GM18498 (cell line): ENCODE data around the gene MRAS.
"Not testable (repeated sequence)": the region's sequence is repeated elsewhere in the genome, so short reads cannot be mapped to it uniquely, and the experiment has no call there.

Experiments used
- ATAC-seq: cut with Tn5 transposase; IDR thresholded peaks from one replicate; pipeline ENCODE4 v1.9.1; 2021; ENCODE audit warnings: mild to moderate bottlenecking, moderate library complexity; ENCODE audit not compliant: unreplicated experiment

The MRAS gene

DNA sequence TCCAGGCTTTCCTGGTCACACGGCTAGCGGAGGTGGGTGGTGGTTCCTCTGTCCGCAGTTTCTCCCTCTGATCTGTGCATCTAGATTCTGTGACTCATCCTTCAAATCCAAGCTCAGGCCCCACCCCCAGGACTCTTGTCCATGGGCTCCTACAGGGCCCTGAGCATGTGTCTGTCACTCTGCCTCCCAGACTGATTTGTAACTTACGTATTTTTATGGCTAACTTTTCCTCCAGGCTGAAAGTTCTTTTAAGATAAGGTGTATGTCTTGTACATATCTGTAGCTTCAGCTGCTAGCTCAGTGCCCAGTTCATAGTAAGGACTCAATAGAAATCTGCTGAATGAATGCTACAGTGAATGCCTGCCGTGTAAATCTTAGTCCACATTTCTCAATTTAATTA lies 94.1 kb downstream of the MRAS start:
- ATAC-seq = no peak

DNA sequence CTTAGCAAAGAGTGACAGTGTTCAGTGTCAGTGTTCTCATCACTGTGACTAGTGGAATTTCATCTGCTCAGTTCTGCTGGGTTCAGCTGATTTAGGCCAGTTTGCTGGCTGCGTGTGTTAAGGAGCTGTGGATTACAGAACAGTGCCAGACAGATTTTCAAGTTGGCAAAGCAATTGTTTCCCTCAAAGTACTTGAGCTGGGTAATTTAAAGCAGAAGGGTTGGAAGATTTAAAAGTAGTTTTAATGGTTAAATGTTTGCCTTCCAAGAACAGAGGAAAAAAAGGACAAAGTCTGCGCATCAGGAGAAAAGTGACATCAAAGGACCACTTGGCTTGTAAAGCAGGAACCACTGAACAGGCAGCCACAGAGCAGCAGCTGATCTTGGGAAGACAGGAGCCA lies 94.7 kb downstream of the MRAS start:
- ATAC-seq = no peak

DNA sequence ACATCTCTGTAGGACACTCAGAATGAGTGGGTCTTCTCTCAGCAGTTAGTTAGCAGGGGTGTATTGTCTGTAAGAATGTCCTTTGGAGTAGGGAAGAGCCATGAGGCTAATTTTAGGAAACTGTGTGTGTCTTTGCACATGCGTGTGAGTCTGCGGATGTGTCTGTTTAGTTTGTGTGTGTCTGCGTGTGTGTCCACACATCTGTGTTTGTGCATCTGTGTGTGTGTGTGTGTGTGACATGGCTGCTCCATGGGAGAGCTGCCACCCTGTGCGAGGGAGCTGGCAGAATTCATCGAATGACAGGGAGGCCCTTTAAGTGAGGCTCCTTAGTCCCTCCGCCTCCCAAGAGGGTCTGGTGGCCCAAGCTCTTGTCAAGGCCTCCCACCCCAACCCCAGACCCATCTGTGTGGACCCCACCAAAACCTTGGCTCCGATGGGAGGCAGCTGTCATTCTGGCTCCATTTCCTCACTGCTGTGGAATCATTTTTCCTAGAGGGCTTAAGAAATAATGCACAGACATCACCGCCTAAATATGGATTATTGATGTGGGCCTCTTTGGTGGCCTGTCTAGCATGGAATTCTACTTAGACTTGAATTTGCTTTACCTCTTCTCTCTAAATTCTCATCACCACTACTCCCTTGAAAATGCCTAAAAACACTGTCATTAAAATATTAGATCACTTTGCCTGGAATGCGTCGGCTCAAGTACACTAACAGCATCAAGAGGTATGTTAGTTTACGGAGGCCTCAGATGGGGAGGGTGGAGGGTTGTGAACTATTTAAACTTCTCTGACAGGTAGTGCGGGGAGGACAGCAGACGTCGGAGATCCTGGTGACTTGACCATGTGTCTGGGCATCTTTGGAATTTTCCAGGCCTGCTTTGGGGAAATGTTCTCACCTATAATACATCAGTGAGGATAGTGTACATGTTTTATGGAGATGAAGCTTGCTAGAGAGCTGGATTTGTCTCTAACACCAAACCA lies 95.4 kb downstream of the MRAS start:
- ATAC-seq = no peak

DNA sequence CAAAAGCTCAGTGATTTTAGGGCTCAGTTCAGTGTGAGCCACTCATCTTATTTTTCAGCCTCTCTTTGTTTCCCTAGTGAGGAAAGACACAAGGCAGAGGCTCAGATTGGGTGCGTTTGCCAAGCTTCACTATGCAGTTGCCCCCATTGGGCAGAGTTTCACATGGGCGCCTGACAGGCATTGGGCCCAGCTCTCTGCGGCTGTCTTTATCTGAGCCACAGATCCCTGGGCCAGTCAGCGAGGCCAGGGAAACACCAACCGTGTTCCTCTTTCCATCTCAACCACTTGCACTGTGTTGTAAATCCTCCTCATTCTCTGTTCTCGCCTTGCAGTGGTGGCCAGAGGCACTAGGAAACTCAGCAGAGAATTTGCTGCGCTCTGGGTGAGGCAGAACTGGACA lies 96.9 kb downstream of the MRAS start:
- ATAC-seq = no peak

DNA sequence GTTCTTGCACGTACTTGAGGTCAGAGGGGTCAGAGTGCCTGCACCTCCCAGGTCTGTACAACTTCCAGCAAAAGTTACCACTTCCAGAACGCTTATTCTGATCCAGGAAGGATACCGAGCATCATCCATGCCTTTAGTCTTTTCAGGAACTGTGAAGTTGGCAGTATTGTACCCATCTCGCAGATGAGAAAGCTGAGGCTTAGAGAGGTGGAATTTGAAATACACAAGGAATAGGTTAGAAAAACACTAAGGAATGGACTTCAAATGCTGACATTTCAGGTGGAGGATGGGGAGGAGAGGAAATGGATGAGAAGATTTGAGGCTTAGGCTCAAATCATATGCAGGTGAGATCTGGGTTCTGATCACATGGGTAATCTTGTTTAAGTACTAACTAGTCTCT lies 97.3 kb downstream of the MRAS start:
- ATAC-seq = no peak

DNA sequence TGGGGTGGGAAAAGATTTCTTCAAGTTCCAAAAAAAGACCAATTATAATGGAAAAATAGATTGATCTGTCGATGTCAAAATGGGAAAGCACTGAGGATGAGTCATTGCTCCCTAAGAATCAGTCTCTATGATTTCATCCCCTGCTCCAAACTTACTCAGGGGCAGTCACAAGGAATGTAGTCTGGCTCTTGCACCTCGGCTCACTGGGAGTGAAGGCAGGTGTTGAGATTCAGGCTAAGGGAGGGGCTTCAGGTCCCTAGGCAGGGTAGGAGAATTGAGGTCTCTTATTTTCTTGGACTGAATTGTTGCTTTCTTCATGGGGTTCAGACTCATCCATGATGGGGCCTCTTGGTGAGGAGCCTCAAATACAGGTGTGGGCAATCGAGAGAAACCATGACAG lies 100.3 kb downstream of the MRAS start:
- no peak for ATAC-seq

DNA sequence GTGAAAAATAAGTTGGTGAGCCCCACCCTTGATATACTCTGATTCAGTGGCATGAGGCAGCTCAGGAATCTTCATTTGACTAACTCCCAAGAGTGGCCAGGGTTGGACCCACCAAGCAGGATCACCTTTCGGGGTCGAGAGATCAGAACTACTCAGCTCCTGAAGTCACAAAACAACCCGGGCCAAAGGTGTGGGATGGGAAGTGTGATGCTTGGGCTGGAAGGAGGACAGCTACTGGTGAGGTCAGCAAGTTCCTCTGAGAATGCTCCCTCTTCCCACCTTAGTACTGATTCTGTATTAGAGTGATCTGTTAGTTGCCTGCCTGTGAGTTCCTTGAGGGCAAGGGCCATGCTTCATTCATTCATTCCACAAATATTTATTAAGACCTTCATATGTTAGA lies 101.1 kb downstream of the MRAS start:
- ATAC-seq = no peak

DNA sequence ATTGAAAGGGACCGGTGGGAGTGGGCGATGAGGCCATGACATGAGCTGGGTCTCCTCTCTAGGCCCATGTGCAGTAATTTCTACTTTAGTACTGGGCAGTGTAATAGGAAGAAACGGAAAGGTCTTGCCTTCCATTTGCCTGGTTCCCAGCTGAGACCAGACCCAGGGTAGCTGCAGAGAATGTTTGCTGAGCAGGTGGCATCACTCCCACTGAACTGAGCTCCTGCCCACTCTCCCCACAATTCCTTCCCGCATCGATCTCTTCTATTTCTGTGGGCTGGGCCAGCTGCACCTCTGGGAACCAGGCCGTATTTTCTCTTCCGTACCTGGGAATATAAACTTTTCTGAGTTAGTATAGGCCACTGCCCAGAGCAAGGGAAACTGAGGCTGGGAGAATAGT lies 101.8 kb downstream of the MRAS start:
- ATAC-seq = no peak

DNA sequence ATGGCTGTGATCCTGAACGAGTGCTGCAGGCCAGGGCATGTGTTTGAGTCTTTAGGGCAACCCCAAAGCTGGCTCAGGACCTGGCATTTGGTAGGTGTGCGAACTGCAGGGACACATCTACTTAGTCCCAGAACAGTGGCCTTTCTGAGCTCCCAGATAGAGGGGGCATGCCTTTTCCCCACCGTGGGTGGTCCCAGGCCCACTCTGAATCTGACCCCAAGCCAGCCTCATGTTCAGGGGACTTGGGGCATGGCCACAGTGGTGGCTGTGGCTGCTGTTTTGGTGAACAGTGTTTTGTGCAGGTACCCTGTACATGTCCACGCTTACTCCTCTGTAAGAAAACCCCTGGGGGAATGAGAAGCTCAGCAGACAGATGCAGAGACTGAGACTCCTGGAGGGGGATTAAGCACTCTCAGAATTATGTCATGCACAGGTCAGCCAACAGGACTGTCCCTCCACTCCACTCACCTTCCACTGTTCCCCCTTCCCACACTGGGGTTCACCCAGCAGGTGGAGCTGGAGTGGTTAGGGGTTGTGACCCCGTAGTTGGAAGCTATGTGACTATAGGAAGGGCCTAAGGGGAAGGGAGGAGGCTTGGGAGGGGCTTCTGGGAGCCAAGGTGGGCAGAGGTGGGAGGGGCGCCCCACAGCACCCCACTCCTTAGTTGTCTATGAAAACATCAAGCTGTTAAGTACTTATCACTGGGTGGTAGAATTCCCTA lies 102.5 kb downstream of the MRAS start:
- no peak for ATAC-seq

DNA sequence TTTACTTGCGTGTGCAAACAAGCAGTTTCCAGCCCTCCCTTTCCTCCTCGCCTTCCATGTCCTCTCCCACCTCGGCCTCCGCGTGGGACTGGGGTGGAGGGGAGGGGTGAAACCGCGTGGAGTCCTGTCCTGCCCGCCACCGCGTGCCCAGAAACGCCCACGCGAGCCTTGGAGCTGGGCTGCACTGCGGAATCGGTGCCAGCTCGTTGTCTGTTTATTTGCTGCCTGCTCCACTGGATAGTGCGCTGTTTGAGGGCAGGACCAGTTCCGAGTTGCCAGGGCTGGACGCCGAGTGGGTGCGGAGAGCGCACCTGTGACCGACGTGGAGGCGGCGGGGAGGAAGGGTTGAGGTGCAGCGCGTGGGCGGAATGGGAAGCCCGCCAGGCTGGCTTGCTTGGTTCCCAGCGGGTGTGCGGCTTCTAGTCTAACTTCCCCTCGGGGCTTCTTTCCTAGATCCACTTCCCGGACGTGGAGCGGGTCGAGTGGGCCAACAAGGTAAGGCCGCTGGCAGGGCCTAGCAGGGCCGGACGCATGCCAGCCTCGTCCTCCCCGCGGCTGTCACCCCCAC lies 103.3 kb downstream of the MRAS start:
- ATAC-seq = no peak

DNA sequence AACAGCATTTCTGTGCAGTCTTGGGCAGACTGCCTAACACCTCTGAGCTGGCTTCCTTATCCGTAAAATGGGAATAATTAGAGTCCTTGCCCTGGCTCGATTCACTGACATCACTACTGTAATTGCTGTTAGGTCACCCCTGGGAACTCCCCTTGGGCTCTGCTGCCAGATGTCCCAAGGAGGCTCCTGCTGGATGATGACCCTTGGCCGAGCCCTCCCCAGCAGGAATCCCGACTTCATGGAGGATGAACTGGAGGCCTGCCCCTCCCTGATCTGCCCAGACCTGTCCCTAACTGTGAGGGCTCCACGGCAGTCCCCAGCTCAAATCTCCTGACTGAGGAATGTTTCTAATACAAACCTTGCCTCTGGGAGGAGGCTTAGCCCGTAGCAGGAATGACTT lies 104.1 kb downstream of the MRAS start:
- no peak for ATAC-seq

DNA sequence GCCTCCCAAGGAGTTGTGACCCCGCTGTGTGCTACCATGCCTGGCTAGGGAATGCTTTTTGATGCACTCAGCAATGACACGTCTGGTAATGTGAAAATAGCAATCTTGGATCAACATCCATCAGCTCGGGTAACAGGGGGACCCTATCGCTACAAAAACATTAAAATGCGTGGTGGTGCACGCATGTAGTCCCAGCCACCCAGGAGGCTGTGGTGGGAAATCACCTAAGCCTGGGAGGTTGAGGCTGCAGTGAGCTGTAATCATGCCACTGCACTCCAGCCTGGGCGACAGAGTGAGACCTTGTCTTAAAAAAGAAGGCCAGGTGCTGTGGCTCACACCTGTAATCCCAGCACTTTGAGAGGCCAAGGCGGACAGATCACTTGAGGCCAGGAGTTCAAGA lies 105.6 kb downstream of the MRAS start:
- not testable (repeated sequence) for ATAC-seq
